Measurements from ENCODE around the gene CEP55. TPM values are rescaled to one million over a fixed set of nuclear protein-coding genes. Genes with fewer than 3 reads are reported as not detected.

CEP55 gene
- polyA plus RNA-seq, 1 donor (not counting 4 experiments of a cell fraction or from before 2014, with no cell fraction given) = 25.4 TPM

DNA sequence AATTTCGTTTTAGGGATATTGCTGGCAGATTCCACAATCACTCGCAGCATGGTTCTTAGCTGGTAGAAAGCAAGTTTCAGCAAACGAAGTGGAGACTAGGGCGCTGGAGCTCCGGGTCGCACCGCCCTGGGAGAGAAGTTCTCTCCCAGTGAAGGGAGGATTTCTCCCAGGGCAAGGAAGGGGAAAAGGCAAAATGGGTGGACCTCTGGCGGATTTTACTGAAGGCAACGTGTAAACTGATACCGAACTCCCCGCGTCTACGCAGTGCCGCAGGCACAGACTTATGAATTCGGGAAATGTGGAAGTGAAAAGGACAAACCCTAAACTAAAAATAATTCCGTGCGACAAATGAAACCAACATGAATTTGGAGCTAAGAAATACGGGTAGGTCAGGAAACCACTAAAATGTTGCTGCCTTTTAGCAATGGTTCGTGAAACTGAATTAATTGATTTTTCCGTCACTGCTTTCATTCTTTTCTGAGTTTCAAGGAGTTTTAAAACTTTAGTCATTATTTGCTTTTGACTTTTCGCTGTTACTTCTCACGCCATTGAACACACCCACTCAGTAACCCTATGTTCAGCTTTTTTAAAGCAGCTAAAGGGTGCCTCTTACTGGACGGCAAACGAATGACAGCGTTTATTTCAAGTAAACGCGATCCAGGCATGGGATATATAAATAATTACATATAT is 14.1 kb upstream of the CEP55 start, which contains the start of gene MYOF:
MYOF (minus strand) TSS at position 190 of the 690 bp plus-strand sequence; CDS start at position 50, 140 bp downstream.
- peaks cover 46% of the 10 kb centered on the region for H3K79me2 ChIP-seq (ENCODE audit: control insufficient read depth, insufficient read depth, low read length)
- peak within 1 kb of the TSS; percentile 22 for H2AFZ ChIP-seq (ENCODE audit: control insufficient read depth, low read length)

DNA sequence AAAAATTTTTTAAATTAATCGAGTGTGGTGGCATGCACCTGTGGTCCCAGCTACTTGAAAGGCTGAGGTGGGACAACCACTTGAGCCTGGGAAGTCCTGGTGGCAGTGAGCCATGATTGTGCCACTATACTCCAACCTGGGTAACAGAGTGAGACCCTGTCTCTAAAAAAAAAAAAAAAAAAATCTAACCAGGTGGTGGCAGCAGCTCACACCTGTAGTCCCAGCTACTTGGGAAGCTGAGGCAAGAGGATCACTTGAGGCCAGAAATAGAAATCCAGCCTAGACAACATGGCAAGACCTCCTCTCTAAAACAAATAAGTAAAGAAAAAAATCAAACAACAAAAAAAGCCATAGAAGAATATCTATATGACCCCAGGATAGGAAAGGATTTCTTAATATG is 10.7 kb upstream of the CEP55 start:
- TF ChIP-seq, protein P1, sequence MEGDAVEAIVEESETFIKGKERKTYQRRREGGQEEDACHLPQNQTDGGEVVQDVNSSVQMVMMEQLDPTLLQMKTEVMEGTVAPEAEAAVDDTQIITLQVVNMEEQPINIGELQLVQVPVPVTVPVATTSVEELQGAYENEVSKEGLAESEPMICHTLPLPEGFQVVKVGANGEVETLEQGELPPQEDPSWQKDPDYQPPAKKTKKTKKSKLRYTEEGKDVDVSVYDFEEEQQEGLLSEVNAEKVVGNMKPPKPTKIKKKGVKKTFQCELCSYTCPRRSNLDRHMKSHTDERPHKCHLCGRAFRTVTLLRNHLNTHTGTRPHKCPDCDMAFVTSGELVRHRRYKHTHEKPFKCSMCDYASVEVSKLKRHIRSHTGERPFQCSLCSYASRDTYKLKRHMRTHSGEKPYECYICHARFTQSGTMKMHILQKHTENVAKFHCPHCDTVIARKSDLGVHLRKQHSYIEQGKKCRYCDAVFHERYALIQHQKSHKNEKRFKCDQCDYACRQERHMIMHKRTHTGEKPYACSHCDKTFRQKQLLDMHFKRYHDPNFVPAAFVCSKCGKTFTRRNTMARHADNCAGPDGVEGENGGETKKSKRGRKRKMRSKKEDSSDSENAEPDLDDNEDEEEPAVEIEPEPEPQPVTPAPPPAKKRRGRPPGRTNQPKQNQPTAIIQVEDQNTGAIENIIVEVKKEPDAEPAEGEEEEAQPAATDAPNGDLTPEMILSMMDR (optimal IDR thresholded peaks at IDR 0.05 in 1 of 3, IDR thresholded peaks at IDR 0.05 in 1 of 3, conservative IDR thresholded peaks at IDR 0.05 in 1 of 3; ENCODE audit: extremely low read depth in 1 of 3, insufficient read depth in 2 of 3, low read length in 3 of 3) = no peak
- no peak for TF ChIP-seq EZH2 (IDR thresholded peaks at IDR 0.05; ENCODE audit: low read length)
- Histone ChIP-seq H3K36me3 (ENCODE audit: control insufficient read depth in 2 of 2, extremely low read depth in 1 of 2, insufficient read depth in 2 of 2, low read length in 2 of 2) (no peaks in the 10 kb centered on the region), H3K9ac (ENCODE audit: control insufficient read depth, extremely low read depth, insufficient read depth, low read length) (no peak overlapping the region), H3K9me3 (ENCODE audit: control insufficient read depth, low read depth, low read length) (no peaks in the 10 kb centered on the region), H2AFZ (ENCODE audit: control insufficient read depth, low read length) (no peak overlapping the region), H3K4me1 (ENCODE audit: control insufficient read depth, extremely low read depth, insufficient read depth, low read length) (no peaks in the 10 kb centered on the region), H3K4me2 (ENCODE audit: control insufficient read depth, extremely low read depth, insufficient read depth, low read depth, low read length) (no peak overlapping the region), H3K27ac (ENCODE audit: control insufficient read depth, insufficient read depth, low read length) (no peak overlapping the region), H3K79me2 (ENCODE audit: control insufficient read depth, insufficient read depth, low read length) (peaks cover 14% of the 10 kb centered on the region), H3K27me3 (ENCODE audit: control insufficient read depth, extremely low read depth, insufficient read depth, low read length) (no peaks in the 10 kb centered on the region), H4K20me1 (ENCODE audit: control insufficient read depth, extremely low read depth, insufficient read depth, low read length) (no peaks in the 10 kb centered on the region), H3K4me3 (ENCODE audit: control insufficient read depth in 2 of 3, extremely low read depth in 1 of 3, insufficient read depth in 2 of 3, low read depth in 1 of 3, low read length in 3 of 3) (no peak overlapping the region), H3K9me1 (ENCODE audit: control insufficient read depth, extremely low read depth, insufficient read depth, low read length) (no peaks in the 10 kb centered on the region)
- FAIRE-seq (no peak), DNase-seq (ENCODE audit: low read depth, low spot score) (no peak)
- dilution Hi-C loops (cut with MboI; ENCODE audit: extremely low pct_ligation_motif_present, low sequenced_read_pairs) = no loop called here

More for the DNA sequence above, 14.1 kb upstream of the CEP55 start, which contains the start of gene MYOF:
- peak within 1 kb of the TSS; percentile 90 for H3K4me2 ChIP-seq (ENCODE audit: control insufficient read depth, extremely low read depth, insufficient read depth, low read depth, low read length)
- H3K4me3 ChIP-seq (ENCODE audit: control insufficient read depth in 2 of 3, extremely low read depth in 1 of 3, insufficient read depth in 2 of 3, low read depth in 1 of 3, low read length in 3 of 3) = peak within 1 kb of the TSS; percentile 81 to 96 (median 92)
- FAIRE-seq (peak; percentile 43), DNase-seq (ENCODE audit: low read depth, low spot score) (no peak)
- H3K4me1 ChIP-seq (ENCODE audit: control insufficient read depth, extremely low read depth, insufficient read depth, low read length) = peaks cover 20% of the 10 kb centered on the region
- dilution Hi-C loops (cut with MboI; ENCODE audit: extremely low pct_ligation_motif_present, low sequenced_read_pairs) = no loop called here
- peak within 1 kb of the TSS; percentile 97 for H3K9ac ChIP-seq (ENCODE audit: control insufficient read depth, extremely low read depth, insufficient read depth, low read length)
- H3K27ac ChIP-seq (ENCODE audit: control insufficient read depth, insufficient read depth, low read length) = peak within 1 kb of the TSS; percentile 88
- H3K27me3 ChIP-seq (ENCODE audit: control insufficient read depth, extremely low read depth, insufficient read depth, low read length) = no peaks in the 10 kb centered on the region
- no peaks in the 10 kb centered on the region for H3K9me3 ChIP-seq (ENCODE audit: control insufficient read depth, low read depth, low read length)
- peaks cover 4 to 12% of the 10 kb centered on the region in 2 experiments for H3K36me3 ChIP-seq (ENCODE audit: control insufficient read depth in 2 of 2, extremely low read depth in 1 of 2, insufficient read depth in 2 of 2, low read length in 2 of 2)
- H4K20me1 ChIP-seq (ENCODE audit: control insufficient read depth, extremely low read depth, insufficient read depth, low read length) = no peaks in the 10 kb centered on the region
- no peaks in the 10 kb centered on the region for H3K9me1 ChIP-seq (ENCODE audit: control insufficient read depth, extremely low read depth, insufficient read depth, low read length)
- TF ChIP-seq EZH2 (IDR thresholded peaks at IDR 0.05; ENCODE audit: low read length) = no peak
- TF ChIP-seq, protein P1 (optimal IDR thresholded peaks at IDR 0.05 in 1 of 3, IDR thresholded peaks at IDR 0.05 in 1 of 3, conservative IDR thresholded peaks at IDR 0.05 in 1 of 3; ENCODE audit: extremely low read depth in 1 of 3, insufficient read depth in 2 of 3, low read length in 3 of 3) = peak; percentile 42 to 63 (median 48)

Data from keratinocyte (primary cell).